ENCODE results near the gene SOAT1. TPM values are rescaled to one million over a fixed set of nuclear protein-coding genes. Genes with fewer than 3 reads are reported as not detected.

The SOAT1 gene
- total RNA-seq, 1 experiment from 2014 or later = 33.9 TPM

DNA sequence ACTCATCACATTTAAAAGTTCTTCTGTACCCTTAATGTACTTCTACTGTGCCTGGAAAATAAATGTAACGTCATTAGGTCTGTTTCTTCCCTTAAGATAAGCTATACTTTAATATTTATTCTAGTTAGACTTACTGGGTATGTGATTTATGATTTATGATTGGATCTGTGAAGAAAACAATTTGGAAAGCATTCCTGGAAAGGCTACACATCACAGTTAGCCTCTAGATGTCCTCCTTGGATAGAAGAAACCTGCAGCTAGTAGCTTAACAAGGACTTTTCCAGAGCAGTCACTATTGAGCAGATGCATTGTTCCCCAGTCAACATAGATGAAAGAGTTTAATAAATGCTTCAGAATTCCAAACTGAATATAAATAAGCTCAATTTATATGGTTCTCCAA, 41.9 kb upstream of the SOAT1 start:
- Histone ChIP-seq H3K4me3 (replicated peaks in 1 of 2; ENCODE audit: low read depth in 1 of 2, low read length in 2 of 2) (no peak overlapping the region), H4K20me1 (ENCODE audit: insufficient read depth) (no peaks in the 10 kb centered on the region), H3K27me3 (ENCODE audit: insufficient read depth, low read length) (no peaks in the 10 kb centered on the region), H2AFZ (ENCODE audit: low read depth, low read length, poor library complexity, severe bottlenecking) (no peak overlapping the region), H3K9me2 (ENCODE audit: insufficient read depth) (no peaks in the 10 kb centered on the region), H3K9me3 (ENCODE audit: control insufficient read depth in 1 of 2, insufficient read depth in 1 of 2, low read depth in 1 of 2, low read length in 2 of 2) (no peaks in the 10 kb centered on the region), H3K4me2 (ENCODE audit: low read length) (no peak overlapping the region), H3K4me1 (ENCODE audit: control insufficient read depth in 1 of 2, insufficient read depth in 2 of 2, low read length in 2 of 2) (no peaks in the 10 kb centered on the region), H3K27ac (ENCODE audit: low read depth, low read length) (no peak overlapping the region), H3K36me3 (ENCODE audit: control insufficient read depth in 1 of 2, insufficient read depth in 2 of 2, low read length in 2 of 2) (no peaks in the 10 kb centered on the region), H3K9ac (ENCODE audit: low read length) (no peak overlapping the region), H3K79me2 (ENCODE audit: insufficient read depth, low read length) (no peaks in the 10 kb centered on the region)
- intact Hi-C loops (cut with micrococcal nuclease) = loop anchor here (1.0 to 10.0 kb wide), 3 partner anchors 118 to 563 kb away; no protein-coding TSS in a partner anchor
- TF ChIP-seq, protein P1, sequence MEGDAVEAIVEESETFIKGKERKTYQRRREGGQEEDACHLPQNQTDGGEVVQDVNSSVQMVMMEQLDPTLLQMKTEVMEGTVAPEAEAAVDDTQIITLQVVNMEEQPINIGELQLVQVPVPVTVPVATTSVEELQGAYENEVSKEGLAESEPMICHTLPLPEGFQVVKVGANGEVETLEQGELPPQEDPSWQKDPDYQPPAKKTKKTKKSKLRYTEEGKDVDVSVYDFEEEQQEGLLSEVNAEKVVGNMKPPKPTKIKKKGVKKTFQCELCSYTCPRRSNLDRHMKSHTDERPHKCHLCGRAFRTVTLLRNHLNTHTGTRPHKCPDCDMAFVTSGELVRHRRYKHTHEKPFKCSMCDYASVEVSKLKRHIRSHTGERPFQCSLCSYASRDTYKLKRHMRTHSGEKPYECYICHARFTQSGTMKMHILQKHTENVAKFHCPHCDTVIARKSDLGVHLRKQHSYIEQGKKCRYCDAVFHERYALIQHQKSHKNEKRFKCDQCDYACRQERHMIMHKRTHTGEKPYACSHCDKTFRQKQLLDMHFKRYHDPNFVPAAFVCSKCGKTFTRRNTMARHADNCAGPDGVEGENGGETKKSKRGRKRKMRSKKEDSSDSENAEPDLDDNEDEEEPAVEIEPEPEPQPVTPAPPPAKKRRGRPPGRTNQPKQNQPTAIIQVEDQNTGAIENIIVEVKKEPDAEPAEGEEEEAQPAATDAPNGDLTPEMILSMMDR (IDR thresholded peaks at IDR 0.05 in 2 of 3, conservative IDR thresholded peaks at IDR 0.05 in 1 of 3; ENCODE audit: borderline replicate concordance in 1 of 3, insufficient read depth in 1 of 3, low read depth in 2 of 3, low read length in 2 of 3) = peak; percentile 28 to 51 (median 41); a peak in 4 of 6 replicates
- TF ChIP-seq ZFX (IDR thresholded peaks at IDR 0.05) (no peak), YY1 (IDR thresholded peaks at IDR 0.05; ENCODE audit: extremely low read depth, insufficient replicate concordance, low read depth, low read length) (no peak), TCF7L2 (IDR thresholded peaks at IDR 0.05; ENCODE audit: borderline replicate concordance, extremely low read depth, insufficient read depth, insufficient read length) (no peak), ZNF274 (IDR thresholded peaks at IDR 0.05; ENCODE audit: low read depth, low read length) (no peak), SP1 (IDR thresholded peaks at IDR 0.05; ENCODE audit: low read depth) (no peak), POLR2A (IDR thresholded peaks at IDR 0.05; ENCODE audit: borderline replicate concordance, extremely low read depth, insufficient read depth, insufficient read length) (no peak), RAD21 (IDR thresholded peaks at IDR 0.05; ENCODE audit: low read depth) (peak; percentile 80), JUND (IDR thresholded peaks at IDR 0.05) (no peak), SRF (IDR thresholded peaks at IDR 0.05; ENCODE audit: low read depth) (no peak), EZH2phosphoT487 (IDR thresholded peaks at IDR 0.05; ENCODE audit: borderline replicate concordance) (no peak)
- TF ChIP-seq, protein P2, sequence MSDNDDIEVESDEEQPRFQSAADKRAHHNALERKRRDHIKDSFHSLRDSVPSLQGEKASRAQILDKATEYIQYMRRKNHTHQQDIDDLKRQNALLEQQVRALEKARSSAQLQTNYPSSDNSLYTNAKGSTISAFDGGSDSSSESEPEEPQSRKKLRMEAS (IDR thresholded peaks at IDR 0.05) = no peak
- CTCF ChIA-PET = interaction anchor here (0.6 to 2.1 kb wide), 9 partner anchors 117 to 563 kb away, joined by 3 to 22 read pairs (median 7); no protein-coding TSS in a partner anchor
- no TSS peak for BruUV-seq (replicated peaks)
- ATAC-seq (peak; percentile 79), DNase-seq (ENCODE audit: low read depth, low spot score) (no peak)
- RAD21 ChIA-PET (ENCODE audit: low non-redundant PET in 1 of 2, low total read pairs in 2 of 2, uncharacterized antibody in 2 of 2, unreplicated experiment in 2 of 2) = interaction anchor here in 1 of 2 experiments (1.2 kb wide), 2 partner anchors 119 to 558 kb away, joined by 3 to 5 read pairs; no protein-coding TSS in a partner anchor
- POLR2A ChIA-PET = interaction anchor here (1.4 kb wide), 1 partner anchor 41 kb away, joined by 3 read pairs; the partner anchor contains the start of gene SOAT1

Measured in HCT116 (cell line).